A172 (cell line): ENCODE measurements around the gene PLEKHG4B. TPM values are rescaled to one million over a fixed set of nuclear protein-coding genes. Genes with fewer than 3 reads are reported as not detected.

Source experiments
- DNase-seq: peaks from one replicate; pipeline ENCODE4 v3.0.0-alpha.2; 2015; ENCODE audit warnings: low spot score
- total RNA-seq: library from RNA; depleted of rRNA; stranded (reverse); fragments of >200 nt; shearing (Covaris generic); gene quantifications from 2 replicates; pipeline ENCODE4 v1.2.3, GENCODE V29; 2014

The PLEKHG4B gene
- total RNA-seq, 1 experiment from 2014 or later, result 0.74 TPM

- DNase-seq, result peak; percentile 7
These were observed 38.7 kb downstream of the PLEKHG4B start for GRCh38 chr5:130601-131131.

GRCh38 chr5:136901-137300, 44.9 kb downstream of the PLEKHG4B start:
- DNase-seq, result no peak

DNA sequence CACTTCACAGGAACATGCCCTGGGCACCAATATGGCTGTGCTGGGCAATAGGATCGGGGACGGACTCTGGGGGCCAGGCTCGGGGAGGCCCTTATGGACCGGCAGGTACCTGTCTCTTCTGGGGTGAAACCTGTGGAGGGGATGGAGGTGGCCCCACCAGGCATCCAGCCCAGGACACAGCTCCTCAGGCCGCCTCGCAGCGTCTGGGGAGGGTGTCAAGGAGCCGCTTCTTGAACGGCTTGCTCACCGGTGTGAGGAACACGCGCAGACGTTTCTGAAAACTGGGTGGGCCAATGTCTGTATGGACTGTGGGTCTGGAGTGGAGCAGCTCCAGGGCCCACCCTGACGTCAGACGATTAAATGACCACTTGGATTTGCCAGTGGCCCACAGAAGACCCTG, 45.8 kb downstream of the PLEKHG4B start:
- DNase-seq, result no peak

DNA sequence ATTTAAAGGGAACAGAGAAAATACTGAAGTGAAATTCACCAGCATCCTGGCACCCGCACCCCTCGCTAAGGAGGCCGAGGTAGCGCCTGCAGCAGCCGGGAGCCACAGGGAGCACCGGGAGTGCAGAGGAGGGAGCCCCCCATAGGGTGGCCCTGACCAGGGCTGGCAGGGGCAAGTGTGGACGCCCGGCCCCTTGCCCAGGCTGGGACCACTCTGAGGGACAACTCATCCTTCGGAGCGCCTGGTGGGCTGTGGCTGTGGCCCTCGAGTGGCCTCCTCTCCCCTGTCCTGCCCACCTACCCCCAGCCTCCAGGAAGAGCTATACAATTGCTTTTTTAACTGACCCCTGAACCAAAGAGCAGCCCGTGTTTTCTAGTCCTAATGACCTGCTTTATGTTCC, 47.0 kb downstream of the PLEKHG4B start:
- DNase-seq, result no peak

DNA sequence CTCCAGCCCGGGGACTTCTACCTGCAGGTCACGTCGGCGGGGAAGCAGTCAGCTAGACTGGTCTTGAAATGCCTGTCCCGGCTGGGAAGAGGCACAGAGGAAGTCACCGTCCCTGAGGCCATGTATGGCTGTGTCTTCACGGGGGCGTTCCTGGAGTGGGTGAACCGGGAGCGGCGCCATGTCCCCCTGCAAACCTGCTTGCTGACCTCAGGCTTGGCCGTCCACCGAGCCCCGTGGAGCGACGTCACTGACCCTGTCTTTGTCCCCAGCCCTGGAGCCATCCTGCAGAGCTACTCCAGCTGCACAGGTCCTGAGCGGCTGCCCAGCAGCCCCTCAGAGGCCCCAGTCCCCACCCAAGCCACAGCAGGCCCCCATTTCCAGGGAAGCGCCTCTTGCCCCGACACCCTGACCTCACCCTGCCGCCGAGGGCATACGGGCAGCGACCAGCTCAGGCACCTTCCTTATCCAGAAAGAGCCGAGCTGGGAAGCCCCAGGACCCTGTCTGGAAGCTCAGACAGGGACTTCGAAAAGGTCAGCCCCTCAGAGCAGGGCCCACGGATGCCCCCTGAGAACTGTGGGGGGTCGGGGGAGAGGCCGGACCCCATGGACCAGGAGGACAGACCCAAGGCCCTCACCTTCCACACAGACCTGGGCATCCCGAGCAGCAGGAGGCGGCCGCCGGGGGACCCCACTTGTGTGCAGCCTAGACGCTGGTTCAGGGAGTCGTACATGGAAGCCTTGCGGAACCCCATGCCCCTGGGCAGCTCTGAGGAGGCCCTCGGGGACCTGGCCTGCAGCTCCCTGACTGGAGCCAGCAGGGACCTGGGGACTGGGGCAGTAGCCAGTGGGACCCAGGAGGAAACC, 47.8 kb downstream of the PLEKHG4B start:
- no peak for DNase-seq

DNA sequence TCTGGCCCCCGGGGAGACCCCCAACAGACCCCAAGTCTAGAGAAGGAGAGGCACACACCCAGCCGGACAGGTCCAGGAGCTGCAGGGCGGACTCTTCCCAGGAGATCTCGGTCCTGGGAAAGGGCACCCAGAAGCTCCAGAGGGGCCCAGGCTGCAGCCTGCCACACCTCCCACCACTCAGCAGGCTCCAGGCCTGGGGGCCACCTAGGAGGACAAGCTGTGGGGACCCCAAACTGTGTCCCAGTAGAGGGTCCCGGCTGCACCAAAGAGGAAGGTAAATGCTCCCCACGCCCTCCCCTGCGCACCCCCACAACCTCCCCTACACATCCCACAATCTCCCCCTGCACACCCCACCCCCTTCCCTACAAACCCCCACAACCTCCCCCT, 48.5 kb downstream of the PLEKHG4B start:
- no peak for DNase-seq

GRCh38 chr5:141211-141610, 49.2 kb downstream of the PLEKHG4B start:
- DNase-seq, result no peak

GRCh38 chr5:141761-142160, 49.8 kb downstream of the PLEKHG4B start:
- no peak for DNase-seq

- DNase-seq, result no peak
These were observed 50.4 kb downstream of the PLEKHG4B start for GRCh38 chr5:142246-142810.

GRCh38 chr5:143041-143440, 51.1 kb downstream of the PLEKHG4B start:
- no peak for DNase-seq

GRCh38 chr5:144941-145340, 53.0 kb downstream of the PLEKHG4B start:
- DNase-seq, result no peak

DNA sequence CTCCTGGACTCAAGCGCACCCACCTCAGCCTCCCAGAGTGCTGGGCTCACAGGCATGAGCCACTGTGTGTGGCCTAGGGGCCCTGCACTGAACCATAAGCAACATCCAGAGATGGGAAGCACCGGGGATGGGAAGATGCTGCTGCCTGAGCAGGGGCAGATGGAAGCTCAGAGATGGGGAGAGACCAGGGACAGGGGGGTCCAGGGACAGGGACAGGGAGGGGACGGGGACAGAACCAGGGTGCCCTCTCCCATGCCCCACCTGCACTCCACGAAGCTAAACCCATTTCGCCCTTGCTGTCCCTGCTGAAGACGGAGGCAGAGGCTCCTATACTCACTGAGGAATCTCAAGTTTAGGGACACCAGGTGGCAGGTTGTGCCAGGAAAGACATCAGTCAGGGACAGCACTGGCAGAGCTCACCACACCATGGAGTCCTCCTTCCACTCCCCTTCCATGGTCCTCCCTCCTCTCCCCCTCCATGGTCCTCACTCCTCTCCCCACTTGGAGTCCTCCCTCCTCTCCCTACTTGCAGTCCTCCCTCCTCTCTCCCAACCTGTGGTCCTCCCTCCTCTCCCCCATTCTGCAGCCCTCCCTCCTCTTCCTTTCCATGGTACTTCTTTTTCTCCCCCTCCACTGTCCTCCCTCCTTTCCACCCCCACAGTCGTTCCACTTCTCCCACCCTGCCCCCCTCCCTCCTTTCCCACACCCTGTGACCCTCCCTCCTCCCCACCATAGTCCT, 53.8 kb downstream of the PLEKHG4B start:
- no peak for DNase-seq

- DNase-seq, result no peak
These were observed 55.8 kb downstream of the PLEKHG4B start for GRCh38 chr5:147751-148150.

DNA sequence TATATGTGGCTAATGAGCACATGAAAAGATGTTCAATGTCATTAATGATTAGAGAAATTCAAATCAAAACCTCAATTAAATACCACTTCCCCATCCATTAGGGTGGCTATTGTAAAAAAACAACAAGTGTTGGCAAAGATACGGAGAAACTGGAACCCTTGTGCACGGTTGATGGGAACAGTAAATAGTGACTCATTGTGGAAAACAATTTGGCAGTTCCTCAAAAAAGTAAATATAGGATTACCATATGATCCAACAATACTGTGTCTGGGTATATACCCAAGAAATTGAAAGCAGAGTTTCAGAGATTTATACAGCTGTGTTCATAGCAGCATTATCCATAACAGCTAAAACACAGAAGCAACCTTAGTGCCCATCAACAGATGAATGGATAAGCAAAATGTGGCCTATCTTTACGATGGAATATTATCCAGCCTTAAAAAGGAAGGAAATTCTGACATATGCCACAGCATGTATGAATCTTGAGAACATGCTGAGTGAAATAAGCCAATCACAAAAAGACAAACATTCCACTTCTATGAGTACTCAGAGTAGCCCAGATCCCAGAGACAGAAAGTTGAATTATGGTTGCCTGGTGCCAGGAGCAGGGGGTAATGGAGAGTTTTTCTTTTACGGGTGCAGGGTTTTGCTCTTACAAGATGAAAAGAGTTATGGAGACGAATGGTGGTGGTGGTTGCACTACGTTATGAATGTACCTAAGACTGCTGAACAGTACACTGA, 57.9 kb downstream of the PLEKHG4B start:
- peak; percentile 16 for DNase-seq

DNA sequence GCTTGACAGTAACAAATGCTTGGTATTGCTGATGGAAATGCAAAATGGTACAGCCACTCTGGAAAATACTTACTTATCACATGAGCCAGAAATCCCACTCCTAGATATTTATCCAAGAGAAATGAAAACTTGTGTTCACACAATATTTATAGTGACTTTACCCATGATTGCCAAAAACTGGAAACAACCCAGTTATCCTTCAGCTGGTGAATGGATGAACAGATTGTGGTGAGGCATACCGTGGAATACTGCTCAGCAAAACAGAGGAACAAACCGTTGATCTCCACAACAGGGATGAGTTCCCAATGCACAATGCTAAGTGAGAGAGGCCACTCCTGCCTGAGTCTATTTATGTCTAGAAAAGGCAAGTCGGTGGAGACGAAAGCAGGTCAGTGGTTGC, 58.8 kb downstream of the PLEKHG4B start:
- DNase-seq, result no peak

GRCh38 chr5:152077-152476, 60.1 kb downstream of the PLEKHG4B start:
- DNase-seq, result no peak

DNA sequence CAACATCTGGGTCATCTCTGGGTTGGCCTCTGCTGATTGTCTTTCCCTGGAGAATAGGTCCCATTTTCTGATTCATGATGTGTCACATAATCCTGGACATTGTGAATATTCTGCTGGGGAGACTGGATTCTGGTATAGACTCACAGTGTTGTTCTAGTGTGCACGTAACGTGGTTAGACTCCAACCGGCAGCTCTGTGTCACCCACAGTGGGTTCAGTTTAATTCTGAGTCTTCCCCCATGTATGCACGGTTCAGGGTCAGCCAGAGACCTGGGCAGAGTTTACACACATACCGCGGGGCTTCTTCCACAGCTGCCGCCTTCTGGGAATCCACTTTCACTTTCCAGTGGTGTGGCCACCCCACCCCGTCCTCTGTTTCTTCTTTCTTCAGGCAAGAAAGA, 61.3 kb downstream of the PLEKHG4B start:
- peak; percentile 13 for DNase-seq

DNA sequence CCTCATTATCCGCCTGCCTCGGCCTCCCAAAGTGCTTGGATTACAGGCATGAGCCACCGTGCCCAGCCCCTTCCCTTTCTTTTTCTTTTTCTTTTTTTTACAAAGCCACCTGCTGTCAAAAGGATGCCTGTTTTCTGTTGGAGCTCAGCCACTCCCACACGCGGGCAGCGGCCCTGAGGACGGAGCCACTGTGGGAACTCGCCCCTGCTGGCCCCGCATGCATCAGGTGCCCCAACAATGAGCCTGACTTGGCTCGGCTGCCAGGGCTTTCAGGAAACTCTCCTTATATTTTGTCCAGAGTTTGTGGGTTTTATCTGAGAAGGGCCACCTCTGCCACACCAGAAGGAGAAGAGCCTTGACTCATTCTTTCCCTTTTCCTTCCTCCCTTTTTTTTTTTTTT, 62.3 kb downstream of the PLEKHG4B start:
- no peak for DNase-seq

GRCh38 chr5:154826-155225, 62.9 kb downstream of the PLEKHG4B start:
- no peak for DNase-seq

DNA sequence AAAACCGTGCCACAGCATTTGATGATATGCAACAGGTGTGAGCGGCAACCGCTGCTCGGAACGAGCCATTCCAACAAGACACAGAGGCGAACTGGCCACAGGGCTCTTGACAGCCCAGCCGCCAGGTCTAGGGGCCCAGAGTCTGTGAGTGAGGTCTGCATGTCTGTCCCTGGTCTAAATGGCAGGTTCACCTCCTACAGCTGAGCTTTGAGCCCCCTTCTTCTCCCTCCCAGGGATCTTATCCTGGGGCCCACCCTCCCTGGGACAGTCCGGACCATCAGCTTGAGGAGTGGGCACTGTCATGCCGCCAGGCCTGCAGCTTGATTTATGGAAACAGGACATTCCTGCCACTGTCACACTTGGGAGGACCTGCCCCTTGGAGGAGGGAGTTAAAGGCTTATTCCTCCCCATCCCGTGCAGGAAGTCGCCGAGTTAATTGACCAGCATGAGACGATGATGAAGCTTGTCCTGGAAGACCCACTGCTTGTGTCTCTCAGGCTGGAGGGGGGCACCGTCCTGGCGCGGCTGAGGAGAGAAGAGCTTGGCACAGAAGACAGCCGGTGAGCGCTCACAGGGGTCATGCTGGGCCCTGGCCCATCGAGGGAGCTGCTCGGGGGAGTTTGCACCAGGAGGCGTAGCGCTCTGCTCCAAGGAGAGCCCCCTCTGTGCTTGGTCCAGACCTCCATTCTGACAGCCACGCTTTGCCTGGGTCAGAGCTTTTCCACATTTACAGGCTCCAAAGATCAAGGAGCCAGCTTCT, 63.9 kb downstream of the PLEKHG4B start:
- DNase-seq, result no peak

DNA sequence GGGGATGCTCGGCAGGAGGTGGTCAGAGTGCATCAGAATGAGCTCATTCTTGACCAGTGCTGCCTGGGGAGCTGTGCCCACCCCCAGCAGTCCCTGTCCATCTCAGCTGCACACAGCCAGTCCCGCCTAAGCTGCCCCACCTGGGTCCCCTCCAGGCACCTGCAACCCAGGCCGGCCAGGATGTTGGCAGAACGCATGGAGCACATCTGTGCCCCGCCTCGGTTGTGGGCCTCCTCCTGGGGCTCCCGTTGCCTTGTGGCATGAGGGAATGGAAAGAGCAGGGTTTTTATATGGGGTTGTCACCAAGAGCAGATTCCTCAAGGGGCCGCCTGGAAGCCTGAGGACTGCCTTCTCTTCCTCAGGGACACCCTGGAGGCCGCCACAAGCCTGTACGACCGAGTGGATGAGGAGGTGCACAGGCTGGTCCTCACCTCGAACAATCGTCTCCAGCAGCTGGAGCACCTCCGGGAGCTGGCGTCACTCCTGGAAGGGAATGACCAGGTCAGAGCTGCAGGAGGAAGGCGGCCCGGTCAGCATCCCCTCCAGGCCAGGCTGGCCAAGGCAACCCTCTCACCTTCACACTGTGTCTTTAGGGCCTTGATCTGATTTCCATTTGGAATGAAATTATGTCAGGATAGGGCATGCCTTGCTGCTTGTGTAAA, 64.6 kb downstream of the PLEKHG4B start:
- DNase-seq, result no peak
